Smooth muscle cell (in vitro differentiated cells): ENCODE measurements around the gene STX8. TPM values are rescaled to one million over a fixed set of nuclear protein-coding genes. Genes with fewer than 3 reads are reported as not detected.
A peak's percentile ranks its signal among the peaks of the same experiment; 100 is the strongest.

Experiments
- DNase-seq: peaks from one replicate; lab custom pipeline; 2025; ENCODE audit not compliant: unreplicated experiment; lab: John Stamatoyannopoulos, UW
- H2AFZ ChIP-seq: fragments of 200-600 bp; sonication (generic); 2 replicates; pipeline ENCODE4 v1.6.0; 2016; ENCODE audit warnings: antibody characterized with exemption, low read depth, mild to moderate bottlenecking
- H3F3A ChIP-seq: fragments of 200-600 bp; sonication (generic); 2 replicates; pipeline ENCODE4 v1.6.0; 2017; ENCODE audit warnings: antibody characterized with exemption, low read depth
- H3K27ac ChIP-seq: fragments of 200-600 bp; sonication (generic); 2 replicates; pipeline ENCODE4 v1.5.1; 2016; ENCODE audit warnings: low read depth, mild to moderate bottlenecking
- H3K27me3 ChIP-seq: fragments of 200-600 bp; sonication (generic); 2 replicates; pipeline ENCODE4 v1.6.1; 2016; ENCODE audit warnings: low read depth, mild to moderate bottlenecking
- H3K36me3 ChIP-seq: fragments of 200-600 bp; sonication (generic); 2 replicates; pipeline ENCODE4 v1.5.1; 2016; ENCODE audit warnings: low read depth
- H3K4me1 ChIP-seq: fragments of 200-600 bp; sonication (generic); 2 replicates; pipeline ENCODE4 v1.5.1; 2016; ENCODE audit warnings: low read depth
- H3K4me2 ChIP-seq: fragments of 200-600 bp; sonication (generic); 2 replicates; pipeline ENCODE4 v1.6.0; 2016; ENCODE audit warnings: mild to moderate bottlenecking
- H3K4me3 ChIP-seq: fragments of 200-600 bp; sonication (generic); 2 replicates; pipeline ENCODE4 v1.5.1; 2016; ENCODE audit warnings: mild to moderate bottlenecking
- H3K79me2 ChIP-seq: fragments of 200-600 bp; sonication (generic); 2 replicates; pipeline ENCODE4 v1.6.0; 2016; ENCODE audit warnings: low read depth, mild to moderate bottlenecking
- H3K9ac ChIP-seq: fragments of 200-600 bp; sonication (generic); 2 replicates; pipeline ENCODE4 v1.6.0; 2016; ENCODE audit warnings: low read depth
- H3K9me3 ChIP-seq: fragments of 200-600 bp; sonication (generic); replicated peaks from 2 replicates; pipeline ENCODE4 v1.5.1; 2016; ENCODE audit warnings: low read depth
- H4K20me1 ChIP-seq: fragments of 200-600 bp; sonication (generic); 2 replicates; pipeline ENCODE4 v1.6.0; 2016; ENCODE audit warnings: low read depth
- CTCF ChIP-seq: fragments of 200-600 bp; sonication (generic); IDR thresholded peaks from 2 replicates; pipeline ENCODE4 v1.5.1; 2017; ENCODE audit warnings: borderline replicate concordance, mild to moderate bottlenecking, antibody characterized with exemption; ENCODE audit not compliant: insufficient read depth, poor library complexity, severe bottlenecking
- WGBS: methylation state at CpG from one replicate; pipeline ENCODE4 v1.1.7; 2016; ENCODE audit warnings: low lambda C conversion rate; 5-methylcytosine and 5-hydroxymethylcytosine counted together
- polyA plus RNA-seq: library from polyadenylated mRNA; unstranded; fragments of >200 nt; fragmentation: Nextera tagmentation; extraction: Ambion mirVana; gene quantifications from 2 replicates; pipeline ENCODE4 v1.2.1, GENCODE V29; 2016
- total RNA-seq: library from RNA; depleted of rRNA; stranded (reverse); fragments of >200 nt; gene quantifications from 2 replicates; pipeline ENCODE4 v1.2.3, GENCODE V29; 2014

Gene STX8
- total and polyA plus RNA-seq, 2 experiments from 2014 or later: 63.8 to 88.5 TPM

GRCh38 chr17:9527788-9528187 lies 47.8 kb downstream of the STX8 start:
- Histone ChIP-seq H3F3A (no peaks in the 10 kb centered on the region), H3K27ac (no peak overlapping the region), H3K9me3 (no peaks in the 10 kb centered on the region), H3K79me2 (no peaks in the 10 kb centered on the region), H3K9ac (no peak overlapping the region), H3K36me3 (no peaks in the 10 kb centered on the region), H3K4me2 (no peak overlapping the region), H3K27me3 (no peaks in the 10 kb centered on the region), H4K20me1 (peaks cover 9% of the 10 kb centered on the region), H2AFZ (no peak overlapping the region), H3K4me3 (no peak overlapping the region), H3K4me1 (no peaks in the 10 kb centered on the region)
- 87% methylated on average over 3 of the region's 3 CpGs for WGBS
- no peak for TF ChIP-seq CTCF
- DNase-seq: no peak

- peaks cover 11% of the 10 kb centered on the region for H4K20me1 ChIP-seq
- no peak overlapping the region for H3K4me2 ChIP-seq
- peaks cover 6% of the 10 kb centered on the region for H3K4me1 ChIP-seq
- H3K4me3 ChIP-seq: no peak overlapping the region
- no peak overlapping the region for H2AFZ ChIP-seq
- no peaks in the 10 kb centered on the region for H3K27me3 ChIP-seq
- H3K79me2 ChIP-seq: no peaks in the 10 kb centered on the region
- H3K27ac ChIP-seq: no peak overlapping the region
- WGBS: 55% methylated on average over 4 of the region's 4 CpGs
- no peaks in the 10 kb centered on the region for H3F3A ChIP-seq
- no peak for DNase-seq
- H3K9ac ChIP-seq: no peak overlapping the region
- TF ChIP-seq CTCF: peak; percentile 58
- H3K9me3 ChIP-seq: no peaks in the 10 kb centered on the region
- H3K36me3 ChIP-seq: no peaks in the 10 kb centered on the region
Observed at GRCh38 chr17:9522074-9522473, 53.5 kb downstream of the STX8 start.

- Histone ChIP-seq H3K27me3 (no peaks in the 10 kb centered on the region), H3K36me3 (no peaks in the 10 kb centered on the region), H4K20me1 (peaks cover 11% of the 10 kb centered on the region), H3K27ac (no peak overlapping the region), H3K79me2 (no peaks in the 10 kb centered on the region), H3K9me3 (no peaks in the 10 kb centered on the region), H3F3A (no peaks in the 10 kb centered on the region), H3K4me2 (no peak overlapping the region), H3K4me1 (peaks cover 6% of the 10 kb centered on the region), H3K4me3 (no peak overlapping the region), H3K9ac (no peak overlapping the region), H2AFZ (no peak overlapping the region)
- no peak for DNase-seq
- WGBS: 54% methylated on average over 4 of the region's 4 CpGs
- no peak for TF ChIP-seq CTCF
Observed at GRCh38 chr17:9521062-9521461, 54.6 kb downstream of the STX8 start.

GRCh38 chr17:9520649-9521048 lies 55.0 kb downstream of the STX8 start:
- WGBS: 59% methylated on average over 4 of the region's 4 CpGs
- Histone ChIP-seq H3K36me3 (no peaks in the 10 kb centered on the region), H3K4me1 (peaks cover 6% of the 10 kb centered on the region), H3K4me2 (no peak overlapping the region), H3K9ac (no peak overlapping the region), H3K9me3 (no peaks in the 10 kb centered on the region), H3K27me3 (no peaks in the 10 kb centered on the region), H3K79me2 (no peaks in the 10 kb centered on the region), H3K4me3 (no peak overlapping the region), H2AFZ (no peak overlapping the region), H4K20me1 (peaks cover 13% of the 10 kb centered on the region), H3F3A (no peaks in the 10 kb centered on the region), H3K27ac (no peak overlapping the region)
- no peak for TF ChIP-seq CTCF
- DNase-seq: no peak
